HG02938 (cell line): ENCODE data around the gene SNRNP35.
"Not testable (repeated sequence)": the region's sequence is repeated elsewhere in the genome, so short reads cannot be mapped to it uniquely, and the experiment has no call there.

Experiments
- ATAC-seq: cut with Tn5 transposase; IDR thresholded peaks from one replicate; pipeline ENCODE4 v1.9.1; 2021; ENCODE audit warnings: mild to moderate bottlenecking, moderate library complexity; ENCODE audit not compliant: unreplicated experiment

The SNRNP35 gene

GRCh38 chr12:123487428-123487827 is 29.5 kb downstream of the SNRNP35 start:
- ATAC-seq = no peak

GRCh38 chr12:123488539-123489230 is 30.7 kb downstream of the SNRNP35 start:
- ATAC-seq = no peak

- ATAC-seq = no peak
Measured at GRCh38 chr12:123489580-123489979, 31.6 kb downstream of the SNRNP35 start.

- ATAC-seq = no peak
Measured at GRCh38 chr12:123490089-123490488, 32.1 kb downstream of the SNRNP35 start.

- ATAC-seq = no peak
Measured at GRCh38 chr12:123491056-123491455, 33.1 kb downstream of the SNRNP35 start.

- ATAC-seq = no peak
Measured at GRCh38 chr12:123491481-123491880, 33.5 kb downstream of the SNRNP35 start.

- not testable (repeated sequence) for ATAC-seq
Measured at GRCh38 chr12:123492339-123493039, 34.5 kb downstream of the SNRNP35 start.

GRCh38 chr12:123494124-123494851 is 36.3 kb downstream of the SNRNP35 start:
- ATAC-seq = no peak

GRCh38 chr12:123497065-123497464 is 39.1 kb downstream of the SNRNP35 start:
- no peak for ATAC-seq

- ATAC-seq = no peak
Measured at GRCh38 chr12:123498126-123498825, 40.3 kb downstream of the SNRNP35 start.

- ATAC-seq = no peak
Measured at GRCh38 chr12:123499332-123499731, 41.4 kb downstream of the SNRNP35 start.

- ATAC-seq = no peak
Measured at GRCh38 chr12:123502163-123502704, 44.3 kb downstream of the SNRNP35 start.

- no peak for ATAC-seq
Measured at GRCh38 chr12:123506059-123506842, 48.3 kb downstream of the SNRNP35 start.

GRCh38 chr12:123506843-123507236 is 48.9 kb downstream of the SNRNP35 start:
- ATAC-seq = no peak

GRCh38 chr12:123512838-123513665 is 55.1 kb downstream of the SNRNP35 start:
- no peak for ATAC-seq

GRCh38 chr12:123513805-123514204 is 55.9 kb downstream of the SNRNP35 start:
- ATAC-seq = no peak

GRCh38 chr12:123514582-123515221 is 56.8 kb downstream of the SNRNP35 start:
- ATAC-seq = not testable (repeated sequence)

GRCh38 chr12:123516216-123516780 is 58.4 kb downstream of the SNRNP35 start:
- ATAC-seq = no peak
